ENCODE measurements around the gene SLC29A3.

SLC29A3 gene

DNA sequence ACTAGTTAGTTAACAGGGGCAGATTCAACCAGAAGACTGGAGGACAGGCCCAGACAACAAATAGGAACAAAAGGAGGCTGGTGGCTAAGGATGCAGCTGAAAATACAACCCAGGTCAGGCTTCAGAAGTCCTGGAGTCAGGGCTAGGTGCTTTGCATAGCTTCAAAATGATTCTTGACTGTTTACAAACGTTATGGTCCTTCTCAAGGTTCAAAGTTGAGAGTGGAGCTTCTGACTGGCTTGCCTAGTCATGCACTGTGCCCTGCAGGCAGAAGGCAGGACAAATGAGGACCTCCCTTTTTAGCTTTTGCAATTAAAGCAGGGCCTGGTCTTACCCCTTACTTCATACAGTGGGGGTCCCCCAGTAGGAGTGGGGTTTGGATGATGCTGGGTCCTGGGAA lies 73.2 kb downstream of the SLC29A3 start:
- H3K36me3 Mint-ChIP-seq (ENCODE audit: low read depth), result no peaks in the 10 kb centered on the region
- no peak overlapping the region for H3K4me3 Mint-ChIP-seq
- DNase-seq (ENCODE audit: low spot score), result no peak
- no peak overlapping the region for H3K27ac Mint-ChIP-seq
- H3K9me3 Mint-ChIP-seq, result no peaks in the 10 kb centered on the region
- peaks cover 48% of the 10 kb centered on the region for H3K27me3 Mint-ChIP-seq (ENCODE audit: low read depth)
- H3K4me1 Mint-ChIP-seq (ENCODE audit: low read depth), result no peaks in the 10 kb centered on the region

GRCh38 chr10:71392791-71393781 lies 74.0 kb downstream of the SLC29A3 start:
- H3K4me3 Mint-ChIP-seq, result no peak overlapping the region
- no peaks in the 10 kb centered on the region for H3K4me1 Mint-ChIP-seq (ENCODE audit: low read depth)
- no peaks in the 10 kb centered on the region for H3K9me3 Mint-ChIP-seq
- no peaks in the 10 kb centered on the region for H3K36me3 Mint-ChIP-seq (ENCODE audit: low read depth)
- H3K27me3 Mint-ChIP-seq (ENCODE audit: low read depth), result peaks cover 51% of the 10 kb centered on the region
- no peak overlapping the region for H3K27ac Mint-ChIP-seq
- DNase-seq (ENCODE audit: low spot score), result no peak

DNA sequence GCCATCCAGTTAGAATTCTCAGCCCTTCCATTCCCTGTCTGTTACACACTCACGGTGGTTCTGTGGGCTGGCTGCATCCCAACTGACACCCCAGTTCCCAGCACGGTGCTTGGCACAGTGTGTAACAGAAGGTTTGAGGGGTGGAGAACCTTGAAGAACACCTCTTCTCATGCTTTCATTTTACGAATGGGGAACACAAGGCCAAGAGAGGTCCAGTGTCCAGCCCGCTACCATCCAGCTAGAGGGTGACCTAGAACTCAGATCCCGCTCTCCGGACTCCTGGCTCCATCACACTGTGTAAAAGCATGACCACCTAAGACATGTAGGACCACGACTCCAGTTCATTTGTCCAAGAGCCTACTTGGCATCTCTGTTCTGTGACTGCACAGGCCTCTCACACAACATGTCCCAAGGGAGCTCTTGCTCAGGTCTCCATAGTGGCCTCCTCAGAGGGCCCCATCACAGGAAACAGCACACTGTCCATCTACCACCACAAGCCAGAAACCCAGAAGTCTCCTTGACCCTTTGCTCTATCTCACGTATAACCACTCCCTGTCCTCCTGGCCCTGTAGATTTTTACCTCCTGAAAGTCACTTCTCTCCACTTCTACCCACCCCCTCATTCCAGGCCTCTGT lies 74.9 kb downstream of the SLC29A3 start:
- no peak overlapping the region for H3K27ac Mint-ChIP-seq
- H3K27me3 Mint-ChIP-seq (ENCODE audit: low read depth), result peaks cover 53% of the 10 kb centered on the region

DNA sequence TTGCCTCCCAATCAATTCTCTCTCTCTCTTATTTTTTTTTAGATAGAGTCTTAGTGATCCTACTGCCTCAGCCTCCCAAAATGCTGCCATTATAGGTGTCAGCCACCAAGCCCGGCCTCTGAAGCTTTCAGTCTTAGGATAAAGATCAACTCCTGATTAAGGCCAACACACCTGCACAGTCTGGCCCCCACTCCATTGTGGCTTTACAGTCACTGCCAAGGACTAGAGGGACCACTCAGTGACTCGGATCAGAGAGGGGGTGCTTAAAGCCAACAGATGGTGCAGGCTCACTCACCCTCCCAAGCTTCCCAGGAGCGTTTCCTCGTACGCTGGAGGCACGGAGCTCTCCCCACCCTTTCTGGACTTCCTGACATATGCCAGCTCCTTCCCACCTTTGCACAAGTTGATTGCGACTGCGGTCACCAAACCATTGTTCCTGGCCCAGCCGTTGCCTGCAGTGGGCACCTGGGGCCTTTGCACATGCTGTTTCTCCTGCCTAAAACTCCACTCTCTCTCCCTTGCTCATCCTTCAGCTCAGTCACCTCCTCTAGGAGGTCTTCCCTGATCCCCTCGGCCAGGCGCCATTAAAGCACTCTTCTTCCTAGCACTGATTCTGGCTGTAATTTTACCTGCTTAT lies 76.0 kb downstream of the SLC29A3 start:
- H3K4me1 Mint-ChIP-seq (ENCODE audit: low read depth), result no peaks in the 10 kb centered on the region
- H3K4me3 Mint-ChIP-seq, result no peak overlapping the region
- H3K9me3 Mint-ChIP-seq, result no peaks in the 10 kb centered on the region
- no peak overlapping the region for H3K27ac Mint-ChIP-seq
- H3K27me3 Mint-ChIP-seq (ENCODE audit: low read depth), result peaks cover 58% of the 10 kb centered on the region
- no peak for DNase-seq (ENCODE audit: low spot score)
- H3K36me3 Mint-ChIP-seq (ENCODE audit: low read depth), result no peaks in the 10 kb centered on the region

More for the DNA sequence above, 74.9 kb downstream of the SLC29A3 start:
- Mint-ChIP-seq H3K4me1 (ENCODE audit: low read depth) (no peaks in the 10 kb centered on the region), H3K4me3 (no peak overlapping the region), H3K36me3 (ENCODE audit: low read depth) (no peaks in the 10 kb centered on the region), H3K9me3 (no peaks in the 10 kb centered on the region)
- no peak for DNase-seq (ENCODE audit: low spot score)

DNA sequence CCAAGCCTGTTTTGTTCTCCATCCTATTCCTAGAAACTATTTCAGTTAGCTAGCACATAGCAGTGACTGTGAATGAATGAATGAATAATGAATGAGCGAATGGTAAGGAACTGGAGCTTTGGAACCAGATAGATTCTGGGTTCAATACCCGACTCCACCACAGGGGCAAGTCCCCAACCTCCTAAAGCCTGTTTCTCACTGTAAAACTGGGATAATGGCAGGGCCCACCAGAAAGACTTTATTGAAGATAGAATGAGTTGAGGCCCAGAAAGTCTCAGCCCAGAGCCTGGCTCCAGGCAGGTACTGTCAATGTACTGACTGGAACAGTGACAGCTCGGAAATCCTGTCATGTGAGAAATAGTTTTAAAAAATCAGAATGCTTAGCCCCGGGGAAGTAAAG lies 76.6 kb downstream of the SLC29A3 start:
- no peak overlapping the region for H3K4me3 Mint-ChIP-seq
- H3K27ac Mint-ChIP-seq, result no peak overlapping the region
- H3K36me3 Mint-ChIP-seq (ENCODE audit: low read depth), result no peaks in the 10 kb centered on the region
- H3K27me3 Mint-ChIP-seq (ENCODE audit: low read depth), result peaks cover 58% of the 10 kb centered on the region
- no peak for DNase-seq (ENCODE audit: low spot score)
- H3K9me3 Mint-ChIP-seq, result no peaks in the 10 kb centered on the region
- no peaks in the 10 kb centered on the region for H3K4me1 Mint-ChIP-seq (ENCODE audit: low read depth)

DNA sequence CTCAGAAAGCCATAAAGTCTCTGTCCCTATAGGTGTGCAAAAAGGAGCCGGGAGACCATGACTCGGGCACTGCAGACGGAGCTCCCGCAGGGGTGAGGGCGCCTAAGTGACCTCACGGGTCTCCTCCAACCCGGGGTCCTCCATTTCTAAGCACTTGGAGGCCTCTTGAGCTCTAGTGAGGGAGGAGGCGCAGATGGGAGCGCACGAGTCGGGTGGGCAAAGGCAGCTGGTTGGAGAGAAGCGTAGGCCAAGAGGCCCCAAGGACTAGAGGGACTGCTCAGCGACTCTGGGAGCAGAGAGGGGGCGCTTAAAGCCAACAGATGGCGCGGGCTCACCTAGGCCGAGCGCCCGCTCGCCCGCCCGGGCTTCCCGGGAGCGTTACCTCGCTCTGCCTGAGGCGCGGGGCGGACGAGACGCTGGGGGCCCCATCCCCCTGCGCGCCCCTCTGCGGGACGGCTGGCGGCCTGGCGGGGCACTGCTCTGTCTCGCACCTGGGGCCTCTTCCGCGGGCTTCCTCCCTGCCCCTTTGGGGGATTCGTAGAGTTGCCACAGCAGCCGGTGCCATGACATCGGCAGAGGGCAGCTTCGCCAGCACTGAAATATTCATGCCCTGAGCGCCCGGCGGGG lies 77.1 kb downstream of the SLC29A3 start:
- H3K4me3 Mint-ChIP-seq, result peak overlapping the region; percentile 46
- H3K4me1 Mint-ChIP-seq (ENCODE audit: low read depth), result no peaks in the 10 kb centered on the region
- no peaks in the 10 kb centered on the region for H3K36me3 Mint-ChIP-seq (ENCODE audit: low read depth)
- DNase-seq (ENCODE audit: low spot score), result no peak
- no peaks in the 10 kb centered on the region for H3K9me3 Mint-ChIP-seq
- H3K27ac Mint-ChIP-seq, result no peak overlapping the region
- peaks cover 56% of the 10 kb centered on the region for H3K27me3 Mint-ChIP-seq (ENCODE audit: low read depth)

- Mint-ChIP-seq H3K4me1 (ENCODE audit: low read depth) (no peaks in the 10 kb centered on the region), H3K4me3 (peak within 1 kb of the TSS; percentile 46), H3K36me3 (ENCODE audit: low read depth) (no peaks in the 10 kb centered on the region), H3K27me3 (ENCODE audit: low read depth) (peaks cover 54% of the 10 kb centered on the region), H3K9me3 (no peaks in the 10 kb centered on the region), H3K27ac (no peak within 1 kb of the TSS)
- DNase-seq (ENCODE audit: low spot score), result no peak
These were observed 77.7 kb downstream of the SLC29A3 start, which contains the start of gene CDH23 for GRCh38 chr10:71396711-71397295. TSS of gene CDH23 (plus strand) at chr10:71396920. CDS start at chr10:71439832, 42,912 bp downstream.

- no peaks in the 10 kb centered on the region for H3K4me1 Mint-ChIP-seq (ENCODE audit: low read depth)
- H3K27ac Mint-ChIP-seq, result no peak overlapping the region
- H3K4me3 Mint-ChIP-seq, result no peak overlapping the region
- no peaks in the 10 kb centered on the region for H3K36me3 Mint-ChIP-seq (ENCODE audit: low read depth)
- H3K27me3 Mint-ChIP-seq (ENCODE audit: low read depth), result peaks cover 52% of the 10 kb centered on the region
- no peak for DNase-seq (ENCODE audit: low spot score)
- H3K9me3 Mint-ChIP-seq, result no peaks in the 10 kb centered on the region
These were observed 78.5 kb downstream of the SLC29A3 start for GRCh38 chr10:71397296-71398212.

- no peak for DNase-seq (ENCODE audit: low spot score)
- H3K4me3 Mint-ChIP-seq, result no peak overlapping the region
- H3K9me3 Mint-ChIP-seq, result no peaks in the 10 kb centered on the region
- H3K36me3 Mint-ChIP-seq (ENCODE audit: low read depth), result no peaks in the 10 kb centered on the region
- no peaks in the 10 kb centered on the region for H3K4me1 Mint-ChIP-seq (ENCODE audit: low read depth)
- H3K27me3 Mint-ChIP-seq (ENCODE audit: low read depth), result peaks cover 51% of the 10 kb centered on the region
- H3K27ac Mint-ChIP-seq, result no peak overlapping the region
These were observed 79.9 kb downstream of the SLC29A3 start for GRCh38 chr10:71398976-71399375.

DNA sequence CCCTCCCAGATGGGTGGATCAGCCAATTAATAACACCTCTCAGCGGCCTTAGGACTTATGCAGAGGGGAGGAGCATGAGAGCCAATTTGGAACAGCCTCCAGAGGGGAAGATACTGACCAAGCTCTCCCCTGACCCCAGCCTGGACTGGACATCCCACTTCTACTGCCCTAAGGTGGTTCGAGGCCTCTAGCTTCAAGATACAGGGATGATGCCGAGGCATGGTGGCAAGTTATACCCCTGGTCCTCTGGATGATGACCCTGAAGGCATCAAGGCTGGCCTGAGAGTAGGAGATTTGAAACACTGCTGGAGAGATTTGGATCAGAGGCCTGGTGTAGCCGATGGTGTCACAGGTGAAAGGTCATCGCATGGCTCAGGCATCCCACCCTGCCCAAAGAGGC lies 80.9 kb downstream of the SLC29A3 start:
- H3K36me3 Mint-ChIP-seq (ENCODE audit: low read depth), result no peaks in the 10 kb centered on the region
- no peaks in the 10 kb centered on the region for H3K4me1 Mint-ChIP-seq (ENCODE audit: low read depth)
- peaks cover 46% of the 10 kb centered on the region for H3K27me3 Mint-ChIP-seq (ENCODE audit: low read depth)
- H3K4me3 Mint-ChIP-seq, result no peak overlapping the region
- DNase-seq (ENCODE audit: low spot score), result no peak
- H3K27ac Mint-ChIP-seq, result no peak overlapping the region
- no peaks in the 10 kb centered on the region for H3K9me3 Mint-ChIP-seq

GRCh38 chr10:71401056-71401455 lies 82.0 kb downstream of the SLC29A3 start:
- Mint-ChIP-seq H3K27ac (no peak overlapping the region), H3K4me3 (no peak overlapping the region), H3K27me3 (ENCODE audit: low read depth) (peaks cover 36% of the 10 kb centered on the region), H3K9me3 (no peaks in the 10 kb centered on the region), H3K4me1 (ENCODE audit: low read depth) (no peaks in the 10 kb centered on the region), H3K36me3 (ENCODE audit: low read depth) (no peaks in the 10 kb centered on the region)
- no peak for DNase-seq (ENCODE audit: low spot score)

- Mint-ChIP-seq H3K27me3 (ENCODE audit: low read depth) (peaks cover 36% of the 10 kb centered on the region), H3K4me1 (ENCODE audit: low read depth) (no peaks in the 10 kb centered on the region), H3K4me3 (no peak overlapping the region), H3K36me3 (ENCODE audit: low read depth) (no peaks in the 10 kb centered on the region), H3K9me3 (no peaks in the 10 kb centered on the region), H3K27ac (no peak overlapping the region)
- no peak for DNase-seq (ENCODE audit: low spot score)
These were observed 82.9 kb downstream of the SLC29A3 start for GRCh38 chr10:71402005-71402404.
